ENCODE measurements around the gene MRPL11. TPM values are rescaled to one million over a fixed set of nuclear protein-coding genes. Genes with fewer than 3 reads are reported as not detected.

Gene MRPL11
- total and polyA plus RNA-seq, 2 donors (not counting 1 experiment from before 2014, with no cell fraction given) = 25.5 to 26.7 TPM

GRCh38 chr11:66484806-66485380 lies 46.2 kb upstream of the MRPL11 start:
- H3K27ac Mint-ChIP-seq = no peak overlapping the region
- CTCF ChIA-PET = interaction anchor here (1.1 to 2.2 kb wide), 2 partner anchors 46 to 99 kb away, joined by 4 to 8 read pairs; partner anchors contain the start of gene MRPL11
- H3K9me3 ChIP-seq (ENCODE audit: control extremely low read depth in 1 of 3, control insufficient read depth in 2 of 3, insufficient read depth in 1 of 3, low read length in 2 of 3) = no peaks in the 10 kb centered on the region
- H3K9me3 Mint-ChIP-seq (ENCODE audit: insufficient read depth) = no peaks in the 10 kb centered on the region
- peaks cover 0 to 38% of the 10 kb centered on the region in 2 experiments for H3K36me3 ChIP-seq (replicated peaks in 1 of 2; ENCODE audit: control extremely low read depth in 1 of 2, control insufficient read depth in 1 of 2, extremely low read depth in 1 of 2, insufficient read depth in 2 of 2, low read length in 1 of 2)
- no peaks in the 10 kb centered on the region for H3K27me3 ChIP-seq (replicated peaks in 1 of 4; ENCODE audit: control extremely low read depth in 1 of 4, control insufficient read depth in 3 of 4, insufficient read depth in 4 of 4, low read length in 3 of 4)
- H2AFZ ChIP-seq (ENCODE audit: insufficient read depth, low read depth, low read length, poor library complexity, severe bottlenecking) = no peak overlapping the region
- H3K4me3 ChIP-seq (ENCODE audit: control extremely low read depth in 1 of 5, extremely low read depth in 1 of 5, insufficient read depth in 1 of 5, low read depth in 2 of 5, low read length in 4 of 5) = no peak overlapping the region
- H3K4me2 ChIP-seq (replicated peaks; ENCODE audit: low read depth, low read length, poor library complexity, severe bottlenecking) = no peak overlapping the region
- no peaks in the 10 kb centered on the region for H4K20me1 ChIP-seq (ENCODE audit: control insufficient read depth, insufficient read depth, low read length, poor library complexity, severe bottlenecking)
- intact Hi-C loops (cut with micrococcal nuclease) = no loop called here
- peaks cover 9% of the 10 kb centered on the region for H3K4me1 Mint-ChIP-seq
- no peak for DNase-seq
- 86% methylated on average over 4 of the region's 7 CpGs for WGBS (ENCODE audit: insufficient coverage)
- H3K4me1 ChIP-seq (ENCODE audit: control insufficient read depth in 2 of 2, insufficient read depth in 2 of 2, low read length in 2 of 2) = peaks cover 5 to 10% of the 10 kb centered on the region in 2 donors
- no peak overlapping the region for H3K9ac ChIP-seq (ENCODE audit: low read length)
- no peaks in the 10 kb centered on the region for H3K27me3 Mint-ChIP-seq
- peaks cover 10% of the 10 kb centered on the region for H3K79me2 ChIP-seq (ENCODE audit: control insufficient read depth, insufficient read depth, low read length)
- H3K27ac ChIP-seq (ENCODE audit: low read length in 2 of 2) = no peak overlapping the region
- POLR2A ChIA-PET = no interaction called here
- ATAC-seq (ENCODE audit: low read depth) = no peak
- TF ChIP-seq, protein P1, sequence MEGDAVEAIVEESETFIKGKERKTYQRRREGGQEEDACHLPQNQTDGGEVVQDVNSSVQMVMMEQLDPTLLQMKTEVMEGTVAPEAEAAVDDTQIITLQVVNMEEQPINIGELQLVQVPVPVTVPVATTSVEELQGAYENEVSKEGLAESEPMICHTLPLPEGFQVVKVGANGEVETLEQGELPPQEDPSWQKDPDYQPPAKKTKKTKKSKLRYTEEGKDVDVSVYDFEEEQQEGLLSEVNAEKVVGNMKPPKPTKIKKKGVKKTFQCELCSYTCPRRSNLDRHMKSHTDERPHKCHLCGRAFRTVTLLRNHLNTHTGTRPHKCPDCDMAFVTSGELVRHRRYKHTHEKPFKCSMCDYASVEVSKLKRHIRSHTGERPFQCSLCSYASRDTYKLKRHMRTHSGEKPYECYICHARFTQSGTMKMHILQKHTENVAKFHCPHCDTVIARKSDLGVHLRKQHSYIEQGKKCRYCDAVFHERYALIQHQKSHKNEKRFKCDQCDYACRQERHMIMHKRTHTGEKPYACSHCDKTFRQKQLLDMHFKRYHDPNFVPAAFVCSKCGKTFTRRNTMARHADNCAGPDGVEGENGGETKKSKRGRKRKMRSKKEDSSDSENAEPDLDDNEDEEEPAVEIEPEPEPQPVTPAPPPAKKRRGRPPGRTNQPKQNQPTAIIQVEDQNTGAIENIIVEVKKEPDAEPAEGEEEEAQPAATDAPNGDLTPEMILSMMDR (IDR thresholded peaks at IDR 0.05) = no peak
- TF ChIP-seq EZH2 (IDR thresholded peaks at IDR 0.05; ENCODE audit: borderline replicate concordance, insufficient read depth, low read depth, low read length, poor library complexity, severe bottlenecking) = no peak
- H3K4me3 Mint-ChIP-seq = no peak overlapping the region
